ENCODE measurements around the gene B4GALNT1.
"Not testable (repeated sequence)": the region's sequence is repeated elsewhere in the genome, so short reads cannot be mapped to it uniquely, and the experiment has no call there.

Gene B4GALNT1

GRCh38 chr12:57621497-57622292 lies 11.3 kb downstream of the B4GALNT1 start:
- DNase-seq (ENCODE audit: low read depth in 1 of 2, low spot score in 1 of 2) = peak in 1 of 2 donors; percentile 54

GRCh38 chr12:57620936-57621496 lies 12.0 kb downstream of the B4GALNT1 start:
- no peak for DNase-seq (ENCODE audit: low read depth in 1 of 2, low spot score in 1 of 2)

- no peak for DNase-seq (ENCODE audit: low read depth in 1 of 2, low spot score in 1 of 2)
Observed at GRCh38 chr12:57620245-57620935, 12.6 kb downstream of the B4GALNT1 start.

- DNase-seq (ENCODE audit: low read depth in 1 of 2, low spot score in 1 of 2) = no peak
Observed at GRCh38 chr12:57619434-57620244, 13.4 kb downstream of the B4GALNT1 start.

- DNase-seq (ENCODE audit: low read depth in 1 of 2, low spot score in 1 of 2) = no peak
Observed at GRCh38 chr12:57618966-57619433, 14.0 kb downstream of the B4GALNT1 start.

- not testable (repeated sequence) for DNase-seq (ENCODE audit: low read depth in 1 of 2, low spot score in 1 of 2)
Observed at GRCh38 chr12:57618431-57618830, 14.6 kb downstream of the B4GALNT1 start.

- no peak for DNase-seq (ENCODE audit: low read depth in 1 of 2, low spot score in 1 of 2)
Observed at GRCh38 chr12:57617942-57618341, 15.1 kb downstream of the B4GALNT1 start.

- no peak for DNase-seq (ENCODE audit: low read depth in 1 of 2, low spot score in 1 of 2)
Observed at GRCh38 chr12:57616383-57617101, 16.5 kb downstream of the B4GALNT1 start.

- no peak for DNase-seq (ENCODE audit: low read depth in 1 of 2, low spot score in 1 of 2)
Observed at GRCh38 chr12:57615637-57616036, 17.4 kb downstream of the B4GALNT1 start.

GRCh38 chr12:57614948-57615500 lies 18.0 kb downstream of the B4GALNT1 start:
- no peak for DNase-seq (ENCODE audit: low read depth in 1 of 2, low spot score in 1 of 2)

GRCh38 chr12:57614178-57614947 lies 18.6 kb downstream of the B4GALNT1 start:
- DNase-seq (ENCODE audit: low read depth in 1 of 2, low spot score in 1 of 2) = no peak

- no peak for DNase-seq (ENCODE audit: low read depth in 1 of 2, low spot score in 1 of 2)
Observed at GRCh38 chr12:57613427-57614109, 19.4 kb downstream of the B4GALNT1 start.

- no peak for DNase-seq (ENCODE audit: low read depth in 1 of 2, low spot score in 1 of 2)
Observed at GRCh38 chr12:57612711-57613426, 20.1 kb downstream of the B4GALNT1 start.

GRCh38 chr12:57611827-57612710 lies 20.9 kb downstream of the B4GALNT1 start:
- no peak for DNase-seq (ENCODE audit: low read depth in 1 of 2, low spot score in 1 of 2)

- peak in 1 of 2 donors; percentile 45 for DNase-seq (ENCODE audit: low read depth in 1 of 2, low spot score in 1 of 2)
Observed at GRCh38 chr12:57611108-57611826, 21.7 kb downstream of the B4GALNT1 start, which contains the start of gene ARHGEF25. ARHGEF25 (plus strand) TSS chr12:57611435; CDS start chr12:57611895, 460 bp downstream.

GRCh38 chr12:57610554-57611107 lies 22.4 kb downstream of the B4GALNT1 start:
- DNase-seq (ENCODE audit: low read depth in 1 of 2, low spot score in 1 of 2) = no peak
